Renal cortical epithelial cell (primary cell): ENCODE results near the gene EIF3F. TPM values are rescaled to one million over a fixed set of nuclear protein-coding genes. Genes with fewer than 3 reads are reported as not detected.
"Not testable (repeated sequence)": the region's sequence is repeated elsewhere in the genome, so short reads cannot be mapped to it uniquely, and the experiment has no call there.

Source experiments
- DNase-seq: peaks from one replicate; pipeline ENCODE4 v3.0.0-alpha.2; 2011; ENCODE audit warnings: low read depth
- total RNA-seq: library from RNA; depleted of rRNA; stranded (reverse); fragments of >200 nt; gene quantifications from 2 replicates; pipeline ENCODE4 v1.2.3, GENCODE V29; 2014

EIF3F gene
- 114 and 264 TPM in 2 replicates for total RNA-seq

GRCh38 chr11:7986768-7987559, at the start of gene EIF3F:
Gene EIF3F, plus strand, starts transcription at chr11:7987337. Its CDS starts 16 bp downstream, at chr11:7987353.
- DNase-seq, result peak; percentile 100

- DNase-seq, result no peak
Measured at GRCh38 chr11:7941146-7941545, 46.0 kb upstream of the EIF3F start.

- no peak for DNase-seq
Measured at GRCh38 chr11:7941608-7942007, 45.5 kb upstream of the EIF3F start, which contains the start of gene OR10A3. Gene OR10A3, minus strand, starts transcription at chr11:7941708. Its CDS starts 2,188 bp downstream, at chr11:7939520.

- no peak for DNase-seq
Measured at GRCh38 chr11:7944123-7944522, 43.0 kb upstream of the EIF3F start.

- DNase-seq, result no peak
Measured at GRCh38 chr11:7949934-7950333, 37.2 kb upstream of the EIF3F start.

- DNase-seq, result no peak
Measured at GRCh38 chr11:7955191-7955590, 31.9 kb upstream of the EIF3F start.

GRCh38 chr11:7964261-7964660, 22.9 kb upstream of the EIF3F start:
- DNase-seq, result no peak

GRCh38 chr11:7964873-7965272, 22.3 kb upstream of the EIF3F start:
- DNase-seq, result peak; percentile 65

GRCh38 chr11:7965386-7965785, 21.8 kb upstream of the EIF3F start, which contains the start of gene NLRP10:
Gene NLRP10, minus strand, starts transcription at chr11:7965447. Its CDS starts 1,952 bp downstream, at chr11:7963495.
- DNase-seq, result peak; percentile 82

GRCh38 chr11:7967097-7967496, 20.0 kb upstream of the EIF3F start:
- no peak for DNase-seq

GRCh38 chr11:7967826-7968225, 19.3 kb upstream of the EIF3F start:
- no peak for DNase-seq

- no peak for DNase-seq
Measured at GRCh38 chr11:7968686-7969085, 18.5 kb upstream of the EIF3F start.

GRCh38 chr11:7969756-7970646, 17.1 kb upstream of the EIF3F start:
- DNase-seq, result no peak

GRCh38 chr11:7971846-7972245, 15.3 kb upstream of the EIF3F start:
- DNase-seq, result no peak

- no peak for DNase-seq
Measured at GRCh38 chr11:7973011-7973410, 14.1 kb upstream of the EIF3F start.

- no peak for DNase-seq
Measured at GRCh38 chr11:7974668-7975067, 12.5 kb upstream of the EIF3F start.

GRCh38 chr11:7977232-7977917, 9.8 kb upstream of the EIF3F start:
- peak; percentile 28 for DNase-seq

- DNase-seq, result no peak
Measured at GRCh38 chr11:7981619-7982157, 5.4 kb upstream of the EIF3F start.

- no peak for DNase-seq
Measured at GRCh38 chr11:7982582-7983119, 4.5 kb upstream of the EIF3F start.

GRCh38 chr11:7983832-7984590, 3.1 kb upstream of the EIF3F start:
- no peak for DNase-seq

GRCh38 chr11:7987560-7987883, 385 bp downstream of the EIF3F start:
- not testable (repeated sequence) for DNase-seq
